GM12892 (cell line): ENCODE results near the gene ADAMTSL2.

Experiments
- POLR2A ChIP-seq: IDR thresholded peaks from 2 replicates; pipeline ENCODE4 v1.6.1; 2011; ENCODE audit warnings: low read depth, low read length, control low read depth
- POLR2AphosphoS5 ChIP-seq: IDR thresholded peaks from 2 replicates; pipeline ENCODE4 v1.6.1; 2011; ENCODE audit warnings: low read depth, low read length, control low read depth
- TAF1 ChIP-seq: IDR thresholded peaks from 2 replicates; pipeline ENCODE4 v1.6.1; 2011; ENCODE audit warnings: low read depth, mild to moderate bottlenecking, control low read depth, low read length, borderline replicate concordance

- TF ChIP-seq POLR2A (no peak), TAF1 (no peak), POLR2AphosphoS5 (no peak)
These were observed 59.2 kb downstream of the ADAMTSL2 start for GRCh38 chr9:133593587-133594253.
